Bronchial epithelial cell (primary cell): ENCODE data around the gene MCM3AP. TPM values are rescaled to one million over a fixed set of nuclear protein-coding genes. Genes with fewer than 3 reads are reported as not detected.

Experiments
- DNase-seq: peaks from one replicate; pipeline ENCODE4 v3.0.0-alpha.2; 2010; ENCODE audit warnings: low read depth
- FAIRE-seq: peaks from 2 replicates; lab custom pipeline; 2011; peaks lifted over from hg19 to GRCh38; lab: Jason Lieb, UNC
- H3K27me3 ChIP-seq: 2 replicates; pipeline ENCODE4 v1.5.1; 2011; ENCODE audit warnings: low read length; ENCODE audit not compliant: control insufficient read depth, insufficient read depth
- H3K36me3 ChIP-seq: 2 replicates; pipeline ENCODE4 v1.5.1; 2011; ENCODE audit warnings: low read length; ENCODE audit not compliant: control insufficient read depth, insufficient read depth
- H3K4me3 ChIP-seq: 2 replicates; pipeline ENCODE4 v1.5.1; 2011; ENCODE audit warnings: mild to moderate bottlenecking, low read depth, low read length, control low read depth
- total RNA-seq: library from RNA; depleted of rRNA; stranded (reverse); fragments of >200 nt; gene quantifications from 2 replicates; pipeline ENCODE4 v1.2.1, GENCODE V29; 2014
- TF ChIP-seq, protein P1 (sequence below): IDR thresholded peaks from 2 replicates; pipeline ENCODE4 v1.5.1; 2011; ENCODE audit warnings: mild to moderate bottlenecking, moderate library complexity, low read length, control low read depth, inconsistent platforms; ENCODE audit not compliant: insufficient read depth, severe bottlenecking

The MCM3AP gene
- total RNA-seq, 1 donor from 2014 or later, result 70.8 TPM

DNA sequence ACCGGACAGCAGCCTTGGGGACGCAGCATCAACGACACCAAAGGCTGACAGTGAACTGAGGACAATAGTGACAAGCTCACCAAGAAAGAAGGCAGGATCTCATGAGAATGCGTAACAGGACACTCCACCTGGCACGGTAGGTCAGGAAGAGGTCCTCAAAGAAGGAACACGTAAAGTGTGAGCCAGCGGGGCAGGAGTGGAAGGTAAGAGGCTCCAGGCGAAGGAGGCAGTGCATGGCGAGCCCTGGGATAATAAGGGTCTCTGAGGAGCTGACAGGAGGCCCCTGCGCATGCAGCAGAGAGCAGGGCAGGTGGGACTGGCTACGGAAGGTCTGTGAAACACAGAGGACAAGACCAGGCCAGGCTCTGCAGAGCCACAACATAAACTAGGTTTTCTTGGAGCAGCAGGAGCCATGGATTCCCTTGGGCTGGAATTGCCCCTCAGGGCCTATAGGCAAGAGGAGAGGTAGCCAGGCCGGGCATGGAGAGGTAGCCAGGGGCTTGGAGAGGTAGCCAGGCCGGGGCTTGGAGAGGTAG, 65.1 kb downstream of the MCM3AP start:
- FAIRE-seq, result no peak
- H3K27me3 ChIP-seq, result no peaks in the 10 kb centered on the region
- TF ChIP-seq, protein P1, sequence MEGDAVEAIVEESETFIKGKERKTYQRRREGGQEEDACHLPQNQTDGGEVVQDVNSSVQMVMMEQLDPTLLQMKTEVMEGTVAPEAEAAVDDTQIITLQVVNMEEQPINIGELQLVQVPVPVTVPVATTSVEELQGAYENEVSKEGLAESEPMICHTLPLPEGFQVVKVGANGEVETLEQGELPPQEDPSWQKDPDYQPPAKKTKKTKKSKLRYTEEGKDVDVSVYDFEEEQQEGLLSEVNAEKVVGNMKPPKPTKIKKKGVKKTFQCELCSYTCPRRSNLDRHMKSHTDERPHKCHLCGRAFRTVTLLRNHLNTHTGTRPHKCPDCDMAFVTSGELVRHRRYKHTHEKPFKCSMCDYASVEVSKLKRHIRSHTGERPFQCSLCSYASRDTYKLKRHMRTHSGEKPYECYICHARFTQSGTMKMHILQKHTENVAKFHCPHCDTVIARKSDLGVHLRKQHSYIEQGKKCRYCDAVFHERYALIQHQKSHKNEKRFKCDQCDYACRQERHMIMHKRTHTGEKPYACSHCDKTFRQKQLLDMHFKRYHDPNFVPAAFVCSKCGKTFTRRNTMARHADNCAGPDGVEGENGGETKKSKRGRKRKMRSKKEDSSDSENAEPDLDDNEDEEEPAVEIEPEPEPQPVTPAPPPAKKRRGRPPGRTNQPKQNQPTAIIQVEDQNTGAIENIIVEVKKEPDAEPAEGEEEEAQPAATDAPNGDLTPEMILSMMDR, result no peak
- no peak for DNase-seq
- no peak overlapping the region for H3K4me3 ChIP-seq
- peaks cover 18% of the 10 kb centered on the region for H3K36me3 ChIP-seq

DNA sequence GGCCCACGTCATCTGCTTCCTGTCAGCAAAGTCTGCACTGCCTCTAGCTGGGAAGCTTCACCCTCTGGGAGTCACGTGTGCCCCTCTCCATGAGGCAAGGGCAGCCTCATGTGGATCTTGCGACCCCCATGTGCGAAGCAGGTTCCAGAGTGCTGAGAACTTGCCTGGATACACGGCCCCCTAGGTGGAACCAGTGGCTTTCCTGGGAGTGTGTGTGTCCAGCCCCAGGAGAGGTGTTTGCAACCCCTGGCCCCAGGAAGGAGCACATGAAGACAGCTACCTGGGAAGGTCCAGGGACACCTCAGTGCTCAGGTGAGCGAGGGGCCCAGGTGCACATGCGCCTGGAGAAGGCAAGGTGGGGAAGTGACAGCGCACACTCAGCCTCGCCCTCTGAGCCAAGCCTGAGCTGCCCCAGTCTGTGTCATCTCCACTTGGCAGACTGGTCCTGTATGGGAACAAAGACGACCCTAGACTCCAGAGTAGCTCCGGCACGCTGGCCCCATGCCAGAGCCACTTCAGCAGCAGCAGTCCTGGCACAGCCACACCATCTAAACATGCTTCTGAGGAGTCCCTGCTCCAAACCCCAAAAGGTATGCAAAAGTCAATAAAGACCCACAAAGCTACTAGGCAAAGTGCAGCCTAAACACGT, 65.7 kb downstream of the MCM3AP start:
- DNase-seq (no peak), FAIRE-seq (peak; percentile 47)
- TF ChIP-seq, protein P1, result no peak
- peaks cover 19% of the 10 kb centered on the region for H3K36me3 ChIP-seq
- H3K4me3 ChIP-seq, result no peak overlapping the region
- no peaks in the 10 kb centered on the region for H3K27me3 ChIP-seq

DNA sequence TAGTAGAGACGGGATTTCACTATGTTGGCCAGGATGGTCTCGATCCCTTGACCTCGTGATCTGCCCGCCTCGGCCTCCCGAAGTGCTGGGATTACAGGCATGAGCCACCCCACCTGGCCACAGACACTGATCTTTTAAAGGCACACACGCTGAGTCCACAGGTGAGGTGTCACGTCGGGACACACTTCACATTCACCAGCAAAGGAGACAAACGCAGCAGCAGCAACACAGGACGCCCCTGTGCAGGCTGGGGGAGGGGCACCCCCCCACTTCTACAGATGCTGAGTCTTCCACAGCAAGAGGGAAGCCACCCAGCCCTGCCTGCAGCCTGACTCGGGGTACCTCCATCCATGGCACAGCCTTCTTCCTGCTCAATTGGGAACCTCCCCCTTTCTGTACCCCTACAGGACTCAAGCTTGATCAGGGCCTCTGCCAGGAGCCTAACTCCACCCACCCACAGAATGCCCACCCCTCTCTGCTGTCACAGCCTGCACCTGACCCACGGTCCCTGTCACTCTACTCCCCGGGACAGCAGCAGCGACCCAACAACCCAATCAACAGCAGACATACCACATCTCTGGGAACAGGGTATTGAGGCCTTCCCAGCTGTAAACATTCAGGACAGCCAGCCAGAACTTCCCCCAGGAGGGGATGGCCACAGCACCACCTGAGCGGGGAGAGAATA, 66.4 kb downstream of the MCM3AP start:
- no peak for FAIRE-seq
- Histone ChIP-seq H3K36me3 (peaks cover 20% of the 10 kb centered on the region), H3K27me3 (no peaks in the 10 kb centered on the region), H3K4me3 (no peak overlapping the region)
- DNase-seq, result no peak
- TF ChIP-seq, protein P1, result no peak

DNA sequence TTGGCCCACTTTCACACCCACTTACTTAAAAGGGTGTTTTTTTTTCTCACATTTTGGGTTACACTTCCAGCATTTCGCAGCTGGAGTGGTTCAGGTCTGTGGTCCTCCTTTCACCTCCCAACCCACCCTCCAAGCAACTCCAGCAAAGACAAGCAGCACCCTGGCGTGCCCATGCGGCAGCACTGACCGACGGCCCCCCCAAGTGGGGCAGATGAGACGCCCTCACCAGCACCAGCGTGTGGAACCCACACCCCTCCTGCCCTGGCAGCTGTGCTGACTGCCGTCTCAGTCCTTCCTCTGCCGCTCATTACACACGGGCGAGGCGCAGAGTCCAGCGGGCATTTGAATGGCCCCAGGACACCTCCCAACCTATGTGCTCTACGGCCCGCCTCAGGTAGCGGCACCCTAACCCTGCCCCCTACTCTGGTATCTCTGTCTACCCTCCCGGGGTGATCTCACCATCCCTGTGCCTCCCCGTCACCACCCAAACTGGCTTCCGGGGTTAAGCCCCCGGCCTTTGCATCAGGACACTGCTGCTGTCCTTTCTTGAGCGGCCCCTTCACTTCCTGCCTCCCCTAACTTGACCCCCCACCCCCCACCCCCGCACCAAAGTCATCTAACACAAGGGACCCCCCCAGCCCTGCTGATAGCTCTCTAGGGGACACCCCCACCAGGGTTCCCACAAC, 67.8 kb downstream of the MCM3AP start:
- peaks cover 27% of the 10 kb centered on the region for H3K36me3 ChIP-seq
- no peak overlapping the region for H3K4me3 ChIP-seq
- no peak for DNase-seq
- no peaks in the 10 kb centered on the region for H3K27me3 ChIP-seq
- TF ChIP-seq, protein P1, result no peak
- no peak for FAIRE-seq

DNA sequence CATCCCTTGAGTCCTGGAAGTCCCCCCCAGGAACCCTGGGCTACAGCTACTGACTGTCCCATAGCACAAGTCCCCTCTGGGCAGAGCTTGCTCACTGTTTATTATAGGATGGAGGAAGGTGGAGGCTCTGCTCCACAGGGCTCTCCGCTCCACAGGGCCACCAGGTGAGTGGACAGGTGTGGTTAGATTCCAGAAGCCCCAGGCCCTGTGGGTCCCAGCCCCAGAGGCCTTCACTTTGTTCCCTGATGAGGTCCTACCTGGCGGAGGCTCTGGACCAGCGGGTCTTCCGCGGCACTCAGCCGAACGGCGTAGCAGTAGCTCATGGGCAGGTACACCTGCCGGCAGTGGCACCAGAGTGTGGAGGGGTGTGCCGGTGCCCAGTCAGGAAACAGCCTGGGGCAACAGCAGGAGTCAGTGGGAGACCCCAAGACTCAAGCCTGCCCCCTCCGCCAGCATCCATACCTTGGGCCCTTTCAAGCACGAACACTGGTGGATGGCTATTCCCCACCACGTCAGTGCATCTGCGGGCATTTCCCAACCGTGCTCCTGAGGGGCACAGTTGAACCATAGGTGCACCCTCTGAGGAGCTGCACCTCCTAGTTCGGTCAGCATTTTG, 69.2 kb downstream of the MCM3AP start:
- TF ChIP-seq, protein P1, result no peak
- Histone ChIP-seq H3K4me3 (no peak overlapping the region), H3K27me3 (no peaks in the 10 kb centered on the region), H3K36me3 (peaks cover 23% of the 10 kb centered on the region)
- no peak for DNase-seq
- FAIRE-seq, result no peak
